ENCODE results near the gene RFNG.

The RFNG gene

DNA sequence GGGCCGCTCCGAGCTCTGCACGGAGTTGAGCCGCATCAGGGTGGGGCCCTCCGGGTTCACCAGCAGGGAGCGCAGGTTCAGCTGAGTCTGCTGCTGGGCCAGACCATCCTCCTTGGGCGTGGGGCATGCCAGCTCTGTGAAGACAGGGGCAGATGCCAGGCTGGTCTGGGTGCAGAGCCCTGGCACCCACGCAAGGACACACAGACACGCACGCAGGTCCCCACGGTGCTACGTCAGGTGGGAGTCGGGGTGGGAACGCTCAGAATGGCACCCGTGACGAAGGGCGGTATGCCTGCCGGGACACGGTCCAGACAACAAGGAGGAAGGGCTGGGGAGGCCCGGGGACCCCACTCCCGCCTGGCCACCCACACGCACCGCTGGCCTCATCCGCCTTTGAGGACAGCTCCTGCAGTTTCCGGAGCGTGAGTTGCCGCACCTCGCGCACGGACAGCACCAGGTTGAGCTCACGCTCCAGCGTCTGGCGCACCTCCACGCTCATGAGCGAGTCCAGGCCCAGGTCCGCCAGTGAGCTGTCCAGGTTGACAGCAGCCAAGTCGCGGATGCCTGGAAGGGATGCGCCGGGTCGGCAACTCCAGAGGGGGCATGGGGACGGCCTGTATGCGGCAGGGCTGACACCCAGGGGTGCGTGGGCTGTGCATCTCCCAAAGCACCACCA, 29.3 kb upstream of the RFNG start:
- H3K36me3 ChIP-seq (ENCODE audit: control insufficient read depth, insufficient read depth, low read length) = peaks cover 47% of the 10 kb centered on the region

DNA sequence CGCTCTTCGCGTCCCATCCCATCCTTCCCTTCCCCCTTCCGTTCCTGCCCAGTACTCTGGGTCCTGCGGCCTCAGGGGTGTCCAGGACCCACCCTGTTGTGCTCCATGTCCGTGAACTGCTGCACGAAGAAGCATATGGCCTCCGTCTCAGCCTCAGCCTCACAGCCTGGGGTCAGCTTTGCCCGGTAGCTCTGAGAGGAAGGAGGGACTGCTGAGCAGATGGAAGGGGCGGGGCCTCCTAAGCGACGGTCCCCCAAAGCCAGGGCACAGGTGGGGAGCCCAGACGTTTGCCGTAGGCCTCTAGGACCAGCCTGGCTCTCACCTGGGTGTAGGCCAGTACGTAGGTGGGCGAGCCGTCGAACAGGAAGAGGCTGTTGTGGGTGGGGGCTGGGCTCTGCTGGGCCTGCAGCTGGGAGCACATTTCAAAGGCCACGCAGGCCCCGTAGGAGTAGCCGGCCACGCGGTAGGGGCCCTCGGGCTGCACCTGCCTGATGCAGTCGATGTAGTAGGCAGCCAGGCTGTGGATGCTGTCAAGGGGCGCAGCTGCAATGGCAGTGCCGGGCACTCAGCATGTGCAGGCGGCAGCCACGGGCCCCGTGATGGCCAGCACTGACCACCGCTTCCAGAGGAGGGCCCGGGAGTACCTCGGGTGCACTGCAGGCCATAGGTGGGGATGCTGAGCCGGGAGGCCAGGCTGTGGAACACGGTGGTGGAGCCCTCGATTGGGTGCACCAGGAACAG, 28.6 kb upstream of the RFNG start:
- H2AK5ac ChIP-seq (ENCODE audit: low read length) = no peak overlapping the region
- H3K27ac ChIP-seq (ENCODE audit: low read depth, low read length) = no peak overlapping the region
- H3K79me2 ChIP-seq (ENCODE audit: control insufficient read depth, insufficient read depth, low read length) = no peaks in the 10 kb centered on the region
- no peak overlapping the region for H3K4me3 ChIP-seq (ENCODE audit: low read length)
- H3K36me3 ChIP-seq (ENCODE audit: control insufficient read depth, insufficient read depth, low read length) = peaks cover 41% of the 10 kb centered on the region
- no peaks in the 10 kb centered on the region for H3K4me1 ChIP-seq (ENCODE audit: control insufficient read depth, low read depth, low read length)
- no peak overlapping the region for H3K23ac ChIP-seq (ENCODE audit: low read length)
- WGBS (ENCODE audit: extremely low coverage, insufficient coverage, low lambda C conversion rate) = no CpG with 5 or more reads among the region's 36 CpGs
- DNase-seq = no peak
- H2BK15ac ChIP-seq (replicated peaks; ENCODE audit: low read depth) = no peak overlapping the region
- no peak overlapping the region for H3K4ac ChIP-seq (ENCODE audit: low read depth, low read length)
- no peak overlapping the region for H3K18ac ChIP-seq (ENCODE audit: low read length)
- H4K8ac ChIP-seq (ENCODE audit: low read depth, low read length) = no peak overlapping the region
- peaks cover 4% of the 10 kb centered on the region for H3K79me1 ChIP-seq (ENCODE audit: low read length)
- no peak overlapping the region for H3K9ac ChIP-seq (ENCODE audit: low read length)
- no peaks in the 10 kb centered on the region for H3K27me3 ChIP-seq (ENCODE audit: insufficient read depth, low read length, poor library complexity)
- no peak overlapping the region for H3K4me2 ChIP-seq (ENCODE audit: low read length)
- no peak overlapping the region for H4K5ac ChIP-seq (ENCODE audit: low read length)
- H2BK120ac ChIP-seq (ENCODE audit: low read depth, low read length) = no peak overlapping the region
- no peak overlapping the region for H3K56ac ChIP-seq (ENCODE audit: low read length)
- no peak overlapping the region for H2BK5ac ChIP-seq (ENCODE audit: low read length)

More for the DNA sequence above, 29.3 kb upstream of the RFNG start:
- Histone ChIP-seq H3K4me2 (ENCODE audit: low read length) (no peak overlapping the region), H3K4me1 (ENCODE audit: control insufficient read depth, low read depth, low read length) (no peaks in the 10 kb centered on the region), H3K79me1 (ENCODE audit: low read length) (peaks cover 4% of the 10 kb centered on the region), H3K18ac (ENCODE audit: low read length) (no peak overlapping the region), H4K5ac (ENCODE audit: low read length) (no peak overlapping the region), H3K23ac (ENCODE audit: low read length) (no peak overlapping the region), H3K9ac (ENCODE audit: low read length) (no peak overlapping the region), H2BK15ac (replicated peaks; ENCODE audit: low read depth) (no peak overlapping the region), H2BK5ac (ENCODE audit: low read length) (no peak overlapping the region), H3K4ac (ENCODE audit: low read depth, low read length) (no peak overlapping the region), H2AK5ac (ENCODE audit: low read length) (no peak overlapping the region), H2BK120ac (ENCODE audit: low read depth, low read length) (no peak overlapping the region), H3K79me2 (ENCODE audit: control insufficient read depth, insufficient read depth, low read length) (no peaks in the 10 kb centered on the region), H3K4me3 (ENCODE audit: low read length) (no peak overlapping the region), H3K56ac (ENCODE audit: low read length) (no peak overlapping the region), H4K8ac (ENCODE audit: low read depth, low read length) (no peak overlapping the region), H3K27me3 (ENCODE audit: insufficient read depth, low read length, poor library complexity) (no peaks in the 10 kb centered on the region), H3K27ac (ENCODE audit: low read depth, low read length) (no peak overlapping the region)
- no CpG with 5 or more reads among the region's 44 CpGs for WGBS (ENCODE audit: extremely low coverage, insufficient coverage, low lambda C conversion rate)
- no peak for DNase-seq

DNA sequence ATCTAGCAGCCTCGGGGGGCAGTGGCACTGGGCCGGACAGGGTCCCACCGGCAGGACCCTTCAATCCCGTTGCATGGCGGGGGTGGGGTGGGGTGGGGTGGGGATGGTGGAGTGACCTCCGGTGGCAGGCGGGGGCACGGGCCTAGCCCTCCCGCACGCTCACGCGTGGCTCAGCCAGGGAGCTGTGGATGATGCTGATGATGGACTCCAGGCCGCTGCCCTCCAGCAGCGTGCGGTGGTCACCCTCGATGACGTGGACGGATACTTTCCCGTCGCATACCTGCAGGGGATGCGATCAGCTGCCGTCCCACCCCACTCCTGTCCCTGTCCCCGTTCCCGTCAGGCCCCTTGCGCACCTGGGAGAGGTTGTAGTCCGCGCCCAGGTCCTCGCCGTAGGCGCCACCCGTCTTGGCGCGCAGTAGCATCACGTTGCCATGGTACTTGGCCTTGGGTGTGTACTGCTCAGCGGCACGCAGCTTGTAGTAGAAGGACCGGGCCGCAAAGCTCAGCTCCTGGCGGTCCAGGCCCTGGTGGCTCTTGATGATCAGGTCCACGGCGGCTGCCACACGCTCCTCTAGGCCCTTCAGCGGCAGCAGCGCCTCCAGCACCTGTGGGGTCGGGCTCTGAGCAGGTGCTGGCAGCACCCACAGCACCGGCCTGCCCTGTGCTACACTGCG, 27.5 kb upstream of the RFNG start:
- Histone ChIP-seq H3K9ac (ENCODE audit: low read length) (no peak overlapping the region), H2BK120ac (ENCODE audit: low read depth, low read length) (no peak overlapping the region), H4K5ac (ENCODE audit: low read length) (no peak overlapping the region), H3K18ac (ENCODE audit: low read length) (no peak overlapping the region), H2AK5ac (ENCODE audit: low read length) (no peak overlapping the region), H3K4me2 (ENCODE audit: low read length) (no peak overlapping the region), H3K27ac (ENCODE audit: low read depth, low read length) (no peak overlapping the region), H3K23ac (ENCODE audit: low read length) (no peak overlapping the region), H3K36me3 (ENCODE audit: control insufficient read depth, insufficient read depth, low read length) (peaks cover 38% of the 10 kb centered on the region), H2BK5ac (ENCODE audit: low read length) (no peak overlapping the region), H2BK15ac (replicated peaks; ENCODE audit: low read depth) (no peak overlapping the region), H3K79me1 (ENCODE audit: low read length) (peaks cover 2% of the 10 kb centered on the region), H3K27me3 (ENCODE audit: insufficient read depth, low read length, poor library complexity) (no peaks in the 10 kb centered on the region), H3K79me2 (ENCODE audit: control insufficient read depth, insufficient read depth, low read length) (no peaks in the 10 kb centered on the region), H3K4ac (ENCODE audit: low read depth, low read length) (no peak overlapping the region), H3K4me1 (ENCODE audit: control insufficient read depth, low read depth, low read length) (no peaks in the 10 kb centered on the region), H3K56ac (ENCODE audit: low read length) (no peak overlapping the region), H3K4me3 (ENCODE audit: low read length) (no peak overlapping the region), H4K8ac (ENCODE audit: low read depth, low read length) (no peak overlapping the region)
- DNase-seq = no peak
- WGBS (ENCODE audit: extremely low coverage, insufficient coverage, low lambda C conversion rate) = no CpG with 5 or more reads among the region's 47 CpGs

DNA sequence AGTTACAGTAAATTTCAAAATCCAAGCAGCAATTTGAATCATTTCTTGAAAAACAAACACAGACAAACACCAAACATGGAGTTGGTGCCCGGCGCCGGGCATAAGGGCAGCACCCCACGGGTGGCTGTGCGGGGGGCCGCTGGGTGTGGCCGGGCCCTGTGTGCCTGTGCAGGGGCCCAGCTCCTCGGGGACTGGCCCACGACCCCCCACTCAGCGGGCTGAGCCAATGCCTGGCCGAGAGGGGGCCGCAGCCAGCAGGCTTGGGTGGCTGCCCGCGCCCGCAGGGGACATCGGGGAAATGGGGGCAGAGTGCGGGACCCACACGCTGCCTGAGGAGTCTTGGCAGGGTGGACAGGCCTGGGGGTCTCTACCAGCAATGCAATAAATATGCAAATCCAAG, 26.8 kb upstream of the RFNG start:
- Histone ChIP-seq H3K4me2 (ENCODE audit: low read length) (no peak overlapping the region), H3K27ac (ENCODE audit: low read depth, low read length) (no peak overlapping the region), H4K5ac (ENCODE audit: low read length) (no peak overlapping the region), H3K18ac (ENCODE audit: low read length) (no peak overlapping the region), H3K36me3 (ENCODE audit: control insufficient read depth, insufficient read depth, low read length) (peaks cover 32% of the 10 kb centered on the region), H3K9ac (ENCODE audit: low read length) (no peak overlapping the region), H3K23ac (ENCODE audit: low read length) (no peak overlapping the region), H3K56ac (ENCODE audit: low read length) (no peak overlapping the region), H3K79me1 (ENCODE audit: low read length) (peaks cover 2% of the 10 kb centered on the region), H3K4me1 (ENCODE audit: control insufficient read depth, low read depth, low read length) (no peaks in the 10 kb centered on the region), H2BK120ac (ENCODE audit: low read depth, low read length) (no peak overlapping the region), H2AK5ac (ENCODE audit: low read length) (no peak overlapping the region), H2BK15ac (replicated peaks; ENCODE audit: low read depth) (no peak overlapping the region), H3K79me2 (ENCODE audit: control insufficient read depth, insufficient read depth, low read length) (no peaks in the 10 kb centered on the region), H2BK5ac (ENCODE audit: low read length) (no peak overlapping the region), H4K8ac (ENCODE audit: low read depth, low read length) (no peak overlapping the region), H3K27me3 (ENCODE audit: insufficient read depth, low read length, poor library complexity) (no peaks in the 10 kb centered on the region), H3K4ac (ENCODE audit: low read depth, low read length) (no peak overlapping the region), H3K4me3 (ENCODE audit: low read length) (no peak overlapping the region)
- no peak for DNase-seq
- no CpG with 5 or more reads among the region's 18 CpGs for WGBS (ENCODE audit: extremely low coverage, insufficient coverage, low lambda C conversion rate)

DNA sequence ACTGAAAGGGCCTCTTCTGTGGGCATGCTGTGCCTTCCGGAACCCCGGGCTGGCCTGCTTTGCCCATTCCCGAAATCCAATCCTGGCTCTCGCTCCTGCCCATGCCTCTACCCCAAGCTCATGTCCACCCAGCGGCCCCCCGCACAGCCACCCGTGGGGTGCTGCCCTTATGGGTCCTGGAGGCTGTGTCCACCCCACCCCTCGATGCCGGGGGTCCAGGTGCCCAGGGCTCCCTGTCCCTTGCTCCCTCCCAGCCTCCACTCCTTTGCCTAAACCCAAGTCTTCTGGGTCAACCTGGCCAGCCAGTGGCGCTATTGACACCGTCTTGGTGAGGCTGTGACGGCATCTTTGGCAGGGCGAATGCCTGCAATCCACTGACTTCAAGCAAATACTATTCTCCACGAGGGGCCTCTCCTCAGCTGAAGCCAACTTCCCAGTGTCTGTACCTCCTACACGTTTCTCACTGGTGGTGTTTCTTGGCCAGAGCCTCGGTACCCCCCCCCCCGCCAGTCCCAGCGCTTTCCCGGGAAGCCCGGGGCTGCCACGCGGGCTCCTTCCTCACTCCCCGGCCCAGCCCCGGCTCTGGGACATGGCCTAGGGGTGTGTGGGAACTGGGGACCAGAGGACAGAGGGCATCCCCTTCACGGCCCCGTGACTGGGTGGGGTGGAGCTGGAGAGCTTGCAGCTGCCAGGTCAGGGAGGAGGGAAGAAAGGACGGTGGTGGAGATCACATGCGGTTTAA, 26.2 kb upstream of the RFNG start:
- no CpG with 5 or more reads among the region's 28 CpGs for WGBS (ENCODE audit: extremely low coverage, insufficient coverage, low lambda C conversion rate)

More for the DNA sequence above, 26.2 kb upstream of the RFNG start:
- H3K79me1 ChIP-seq (ENCODE audit: low read length) = no peaks in the 10 kb centered on the region
- no peaks in the 10 kb centered on the region for H3K27me3 ChIP-seq (ENCODE audit: insufficient read depth, low read length, poor library complexity)
- DNase-seq = peak; percentile 48
- H3K23ac ChIP-seq (ENCODE audit: low read length) = no peak overlapping the region
- no peak overlapping the region for H3K27ac ChIP-seq (ENCODE audit: low read depth, low read length)
- H3K4me1 ChIP-seq (ENCODE audit: control insufficient read depth, low read depth, low read length) = no peaks in the 10 kb centered on the region
- H2BK5ac ChIP-seq (ENCODE audit: low read length) = no peak overlapping the region
- no peak overlapping the region for H3K9ac ChIP-seq (ENCODE audit: low read length)
- no peak overlapping the region for H3K4me2 ChIP-seq (ENCODE audit: low read length)
- no peak overlapping the region for H3K4ac ChIP-seq (ENCODE audit: low read depth, low read length)
- no peak overlapping the region for H2BK120ac ChIP-seq (ENCODE audit: low read depth, low read length)
- no peak overlapping the region for H4K5ac ChIP-seq (ENCODE audit: low read length)
- H3K56ac ChIP-seq (ENCODE audit: low read length) = no peak overlapping the region
- H3K36me3 ChIP-seq (ENCODE audit: control insufficient read depth, insufficient read depth, low read length) = peaks cover 25% of the 10 kb centered on the region
- H3K4me3 ChIP-seq (ENCODE audit: low read length) = no peak overlapping the region
- no peak overlapping the region for H2AK5ac ChIP-seq (ENCODE audit: low read length)
- H3K79me2 ChIP-seq (ENCODE audit: control insufficient read depth, insufficient read depth, low read length) = no peaks in the 10 kb centered on the region
- H4K8ac ChIP-seq (ENCODE audit: low read depth, low read length) = no peak overlapping the region
- H2BK15ac ChIP-seq (replicated peaks; ENCODE audit: low read depth) = no peak overlapping the region
- no peak overlapping the region for H3K18ac ChIP-seq (ENCODE audit: low read length)

Measured in mesendoderm (in vitro differentiated cells).